ENCODE results near the gene TCERG1L.

The TCERG1L gene

DNA sequence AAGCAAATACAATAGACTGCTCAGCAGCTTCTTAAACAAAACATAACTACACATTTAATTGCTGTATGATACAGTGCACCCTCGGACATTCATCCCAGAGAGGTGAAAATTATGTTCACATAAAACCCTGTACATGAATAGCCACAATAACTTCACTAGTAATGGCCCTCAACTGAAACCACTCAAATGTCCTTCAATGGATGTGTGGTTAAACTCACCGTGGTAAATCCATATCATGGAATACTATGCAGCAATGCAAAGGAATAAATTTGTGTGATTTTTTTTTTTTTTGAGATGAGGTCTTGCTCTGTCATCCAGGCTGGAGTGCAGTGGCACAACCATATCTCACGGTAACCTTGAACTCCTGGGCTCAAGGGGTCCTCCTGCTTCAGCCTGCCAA lies 252.7 kb downstream of the TCERG1L start:
- DNase-seq = no peak

- no peak for DNase-seq
Observed at GRCh38 chr10:131056781-131057180, 254.7 kb downstream of the TCERG1L start.

GRCh38 chr10:131056091-131056579 lies 255.4 kb downstream of the TCERG1L start:
- no peak for DNase-seq

- no peak for DNase-seq
Observed at GRCh38 chr10:131055437-131055836, 256.1 kb downstream of the TCERG1L start.

- DNase-seq = no peak
Observed at GRCh38 chr10:131053192-131053591, 258.3 kb downstream of the TCERG1L start.

DNA sequence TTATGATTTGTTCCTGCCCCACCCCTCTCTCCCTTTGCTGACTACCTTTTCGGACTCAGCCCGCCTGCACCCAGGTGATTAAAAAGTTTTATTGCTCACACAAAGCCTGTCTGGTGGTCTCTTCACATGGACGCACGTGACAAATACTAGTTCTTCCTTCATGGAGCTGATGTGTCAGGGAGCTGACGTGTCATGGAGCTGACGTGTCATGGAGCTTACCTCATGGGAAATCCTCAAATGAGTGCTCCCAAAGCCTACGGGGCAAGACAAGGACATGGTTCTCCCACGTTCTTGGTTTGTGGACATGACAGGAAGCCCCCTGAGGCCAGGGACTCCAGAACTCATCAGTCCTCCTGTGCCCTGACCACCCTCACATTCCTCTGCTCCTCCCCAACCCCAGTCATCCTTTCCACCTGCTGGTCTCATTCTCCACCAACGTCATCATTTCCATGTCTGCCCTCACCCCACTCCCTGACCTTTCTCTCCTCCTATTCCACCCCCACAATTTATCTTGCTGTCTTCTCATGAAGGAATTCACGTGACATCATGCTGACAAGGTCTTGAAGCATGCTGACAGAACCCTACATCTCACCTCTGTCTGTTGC lies 261.3 kb downstream of the TCERG1L start:
- no peak for DNase-seq

- no peak for DNase-seq
Observed at GRCh38 chr10:131049016-131049415, 262.5 kb downstream of the TCERG1L start.

DNA sequence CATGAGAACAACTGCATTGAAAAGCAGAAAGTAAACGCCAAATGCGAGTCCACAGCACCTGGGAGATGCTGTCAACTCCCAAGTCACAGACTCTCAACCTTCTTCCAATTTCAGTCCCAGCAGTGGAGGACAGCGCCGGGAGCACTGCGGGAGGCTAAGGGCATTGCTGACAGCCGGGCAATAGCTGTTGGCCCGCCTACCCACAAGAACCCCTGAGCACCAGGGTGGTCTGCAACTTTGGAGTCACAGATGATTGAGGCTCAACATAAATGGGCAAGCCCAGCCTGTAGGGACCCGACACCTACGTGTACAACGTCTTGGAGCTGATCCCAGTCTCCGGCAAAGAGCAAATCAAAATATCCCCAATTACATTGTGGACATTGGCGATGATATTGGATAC lies 262.9 kb downstream of the TCERG1L start:
- no peak for DNase-seq

DNA sequence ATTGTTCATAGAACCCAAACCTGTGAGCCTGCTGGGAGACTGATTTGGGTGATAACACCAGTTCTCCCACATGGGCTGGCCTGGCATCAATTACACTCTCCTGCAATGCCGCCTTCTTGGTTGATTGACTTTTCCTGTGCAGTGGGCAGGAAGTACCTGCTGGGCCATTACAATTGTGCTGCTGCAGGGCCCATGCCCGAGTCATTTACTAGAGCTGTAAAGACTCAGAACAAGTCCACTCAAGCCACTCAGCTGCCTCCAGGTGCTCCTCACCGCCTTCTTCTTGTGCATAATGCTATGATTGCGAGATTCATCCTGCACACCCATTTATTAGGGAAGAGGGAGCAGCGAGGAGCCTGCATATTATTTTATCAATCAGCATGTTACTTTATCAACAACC lies 264.0 kb downstream of the TCERG1L start:
- DNase-seq = no peak

DNA sequence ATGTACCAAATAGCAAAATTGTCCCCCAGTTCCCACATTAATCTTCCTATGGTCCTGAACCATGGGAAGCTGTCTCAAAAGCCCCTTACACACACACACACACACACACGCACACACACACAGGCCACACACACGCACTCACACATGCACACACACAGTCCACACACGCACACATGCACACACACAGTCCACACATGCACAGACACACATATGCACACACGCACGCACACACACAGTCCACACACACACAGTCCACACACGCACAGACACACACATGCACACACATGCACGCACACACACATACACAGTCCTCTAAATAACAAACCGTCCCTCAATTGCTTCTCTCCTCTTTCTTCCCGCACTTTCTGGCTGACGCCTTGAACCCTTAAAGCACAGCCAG lies 265.3 kb downstream of the TCERG1L start:
- no peak for DNase-seq

GRCh38 chr10:131044379-131045111 lies 267.0 kb downstream of the TCERG1L start:
- DNase-seq = no peak

GRCh38 chr10:131043039-131043691 lies 268.4 kb downstream of the TCERG1L start:
- no peak for DNase-seq
